GM21737 (cell line): ENCODE results near the gene TMEM256.

ENCODE experiments used
- ATAC-seq: cut with Tn5 transposase; IDR thresholded peaks from one replicate; pipeline ENCODE4 v1.9.1; 2021; ENCODE audit warnings: mild to moderate bottlenecking, moderate library complexity; ENCODE audit not compliant: unreplicated experiment

TMEM256 gene

DNA sequence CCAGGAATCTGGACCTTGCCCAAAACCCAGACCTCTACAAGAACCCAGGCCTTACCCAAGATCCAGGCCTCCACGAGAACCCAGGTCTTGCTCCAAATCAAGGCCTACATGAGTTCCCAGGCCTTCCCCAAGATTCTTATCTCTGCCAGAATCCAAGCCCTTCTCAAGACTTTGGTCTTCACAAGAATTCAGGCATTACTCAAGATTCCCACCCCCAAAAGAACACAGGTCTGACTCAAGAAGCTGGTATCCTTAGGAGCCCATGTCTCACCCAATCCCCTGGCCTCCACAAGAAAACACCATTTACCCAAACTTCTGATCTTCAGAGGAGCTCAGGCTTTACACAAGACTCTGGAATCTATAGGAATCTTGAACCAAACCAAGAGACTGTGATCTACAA, 27.3 kb upstream of the TMEM256 start:
- ATAC-seq: no peak

DNA sequence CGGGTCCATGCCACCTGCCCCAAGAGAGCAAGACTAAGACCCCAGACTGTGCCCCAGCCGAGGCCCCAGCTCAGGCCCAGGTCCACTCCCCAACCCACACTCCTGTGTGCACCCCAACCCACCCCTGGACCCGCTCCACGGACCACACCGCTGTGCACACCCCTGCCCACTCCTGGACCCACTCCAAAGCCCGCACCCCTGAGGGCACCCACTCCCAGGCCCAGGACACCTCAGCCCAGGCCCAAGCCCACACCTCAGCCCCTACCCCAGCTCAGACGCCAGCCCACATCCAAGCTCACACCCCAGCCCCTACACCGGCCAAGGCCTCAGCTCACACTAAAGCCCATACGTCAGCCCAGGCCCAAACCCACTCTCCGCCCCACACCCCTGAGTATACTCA, 25.8 kb upstream of the TMEM256 start:
- ATAC-seq: no peak

DNA sequence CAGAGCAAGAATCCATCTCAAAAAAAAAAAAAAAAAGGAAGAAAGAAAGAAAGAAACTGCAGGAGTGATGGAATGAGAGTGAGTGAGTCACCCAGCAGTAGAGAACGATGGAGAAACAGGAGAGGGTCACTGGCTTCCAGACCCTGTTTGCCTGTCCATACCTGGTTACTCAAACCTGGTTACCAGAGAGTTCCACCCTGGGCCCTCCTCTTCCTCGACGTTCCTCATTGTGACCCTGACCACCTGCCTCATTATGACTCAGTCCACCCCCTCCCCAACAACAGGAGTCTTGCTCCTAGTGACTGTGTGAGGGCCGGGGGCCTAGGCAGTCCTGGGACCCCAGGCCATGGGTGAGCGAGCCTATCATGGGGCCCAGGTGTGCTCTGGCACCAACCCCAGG, 24.7 kb upstream of the TMEM256 start, which contains the start of gene SPEM3:
Gene SPEM3, plus strand, starts transcription at position 301 of the 400 bp plus-strand sequence. Its CDS starts 46 bp downstream, at position 347.
- no peak for ATAC-seq

DNA sequence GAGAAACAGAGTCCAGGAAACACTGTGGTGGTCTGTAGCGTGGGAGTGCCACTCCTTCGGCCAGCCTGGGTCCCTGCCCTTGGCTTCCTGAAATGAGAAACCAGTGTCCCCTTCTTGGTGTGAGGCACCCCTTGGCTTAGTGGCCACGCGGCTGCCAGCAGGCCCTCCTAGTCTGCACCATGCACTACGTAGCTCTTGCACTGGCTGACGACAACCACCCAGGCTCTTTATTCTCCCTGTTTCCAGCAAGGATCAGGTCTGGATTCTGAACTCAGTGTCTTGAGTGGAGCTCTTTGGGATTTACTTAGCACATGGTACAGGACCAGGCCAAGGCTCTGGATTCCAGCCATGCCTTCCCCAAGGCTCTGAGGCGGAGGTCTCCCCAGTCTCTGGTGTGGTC, 23.7 kb upstream of the TMEM256 start:
- ATAC-seq: no peak

DNA sequence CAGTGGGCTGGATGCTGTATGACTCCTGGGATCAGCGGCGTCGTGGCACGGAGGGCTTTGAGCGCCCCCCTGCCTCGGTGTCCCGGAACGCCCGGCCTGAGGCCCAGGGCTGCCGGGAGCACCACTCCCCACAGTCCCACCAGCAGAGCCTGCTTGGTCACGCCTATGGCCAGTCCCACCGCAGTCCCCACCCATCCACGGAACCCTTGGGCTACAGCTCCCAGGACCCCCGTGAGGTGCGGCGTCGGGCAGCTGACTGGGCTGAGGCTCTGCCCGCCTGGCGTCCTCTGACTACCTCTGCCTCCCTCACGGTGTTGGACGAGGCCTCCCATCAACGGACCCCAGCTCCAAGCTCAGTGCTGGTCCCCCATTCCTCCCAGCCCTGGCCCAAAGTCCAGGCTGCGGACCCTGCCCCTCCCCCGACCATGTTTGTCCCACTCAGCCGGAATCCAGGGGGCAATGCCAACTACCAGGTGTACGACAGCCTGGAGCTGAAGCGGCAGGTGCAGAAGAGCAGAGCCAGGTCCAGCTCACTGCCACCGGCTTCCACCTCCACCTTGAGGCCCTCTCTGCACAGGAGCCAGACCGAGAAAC, 23.1 kb upstream of the TMEM256 start:
- ATAC-seq: no peak

DNA sequence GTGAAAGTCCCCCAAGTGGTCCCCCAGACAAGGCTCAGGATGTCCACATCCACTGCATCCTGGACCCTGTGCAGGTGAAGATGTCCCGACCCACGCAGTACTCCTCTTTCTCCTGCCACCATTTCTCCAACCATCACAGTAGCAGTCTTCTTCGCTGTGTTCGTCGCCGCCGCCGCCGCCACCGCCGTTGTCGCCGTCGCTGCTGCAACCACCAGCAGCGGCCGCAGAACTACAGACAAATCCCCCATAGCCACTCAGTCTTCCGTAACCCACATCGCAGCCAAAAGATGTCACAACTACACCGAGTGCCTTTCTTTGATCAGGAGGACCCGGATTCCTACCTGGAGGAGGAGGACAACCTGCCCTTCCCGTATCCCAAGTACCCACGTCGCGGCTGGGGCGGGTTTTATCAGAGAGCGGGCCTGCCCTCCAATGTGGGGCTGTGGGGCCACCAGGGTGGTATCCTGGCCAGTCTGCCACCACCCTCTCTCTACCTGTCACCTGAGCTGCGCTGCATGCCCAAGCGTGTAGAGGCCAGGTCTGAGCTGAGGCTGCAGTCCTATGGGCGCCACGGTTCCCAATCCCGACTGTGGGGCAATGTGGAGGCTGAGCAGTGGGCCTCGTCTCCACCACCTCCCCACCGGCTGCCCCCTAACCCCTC, 22.4 kb upstream of the TMEM256 start:
- no peak for ATAC-seq

DNA sequence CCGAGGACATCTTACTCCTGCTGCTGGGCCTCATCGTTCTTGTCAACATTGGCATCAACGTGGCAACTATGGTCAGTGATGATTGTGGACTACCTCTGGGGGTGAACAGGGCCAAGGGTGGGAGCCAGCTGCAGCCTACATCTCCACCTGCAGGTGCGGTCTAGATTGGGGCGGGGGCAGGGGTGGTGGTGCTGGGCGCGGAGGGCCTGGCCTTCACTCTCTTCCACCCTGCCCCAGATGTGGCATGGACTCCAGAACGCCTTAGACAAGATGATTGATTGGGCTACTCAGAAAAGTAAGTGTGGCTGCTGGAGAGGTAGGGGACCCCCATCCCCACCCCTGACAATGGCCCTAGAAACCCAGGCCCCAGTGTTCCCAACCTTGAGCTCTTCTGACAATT, 21.9 kb upstream of the TMEM256 start:
- ATAC-seq: no peak

DNA sequence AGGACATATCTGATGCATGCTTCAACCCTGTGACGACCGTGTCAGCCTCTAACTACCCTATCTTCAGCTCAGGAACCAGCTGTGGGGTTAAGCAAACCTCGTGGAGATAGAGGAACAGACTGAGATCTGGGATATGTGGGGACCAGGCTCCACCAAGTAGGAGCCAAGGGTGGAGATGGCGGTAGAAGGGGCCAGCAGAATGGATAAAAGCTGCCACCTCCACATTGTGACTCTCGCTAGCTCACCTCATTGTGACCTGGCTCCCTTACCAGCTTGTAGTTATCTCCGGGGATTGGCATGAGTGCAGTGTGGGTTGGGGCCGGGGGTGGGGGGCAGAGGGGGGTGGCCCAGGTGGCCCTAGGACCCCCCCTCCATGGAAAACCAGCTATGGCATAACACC, 21.4 kb upstream of the TMEM256 start, which contains the start of gene SPEM2:
Gene SPEM2, plus strand, starts transcription at position 301 of the 400 bp plus-strand sequence. Its CDS starts 73 bp downstream, at position 374.
- no peak for ATAC-seq

DNA sequence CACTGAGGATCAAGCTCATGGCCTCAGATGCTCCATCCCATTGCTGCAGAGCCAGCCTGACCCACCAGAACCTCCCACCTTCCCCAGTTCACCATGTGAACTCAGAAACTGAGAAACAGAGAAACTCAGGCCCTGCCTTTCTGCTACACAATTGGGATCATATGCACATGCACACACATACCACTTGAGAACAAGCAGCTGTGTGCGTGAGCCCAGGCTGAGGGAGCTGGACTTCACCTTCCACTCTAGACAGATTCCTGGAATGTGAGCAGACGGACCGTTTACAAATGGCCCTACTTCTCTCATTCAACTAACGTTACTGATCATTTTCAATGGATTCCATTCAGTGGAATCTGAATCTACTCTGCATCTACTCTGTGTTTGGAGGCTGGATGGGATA, 19.8 kb upstream of the TMEM256 start:
- no peak for ATAC-seq

DNA sequence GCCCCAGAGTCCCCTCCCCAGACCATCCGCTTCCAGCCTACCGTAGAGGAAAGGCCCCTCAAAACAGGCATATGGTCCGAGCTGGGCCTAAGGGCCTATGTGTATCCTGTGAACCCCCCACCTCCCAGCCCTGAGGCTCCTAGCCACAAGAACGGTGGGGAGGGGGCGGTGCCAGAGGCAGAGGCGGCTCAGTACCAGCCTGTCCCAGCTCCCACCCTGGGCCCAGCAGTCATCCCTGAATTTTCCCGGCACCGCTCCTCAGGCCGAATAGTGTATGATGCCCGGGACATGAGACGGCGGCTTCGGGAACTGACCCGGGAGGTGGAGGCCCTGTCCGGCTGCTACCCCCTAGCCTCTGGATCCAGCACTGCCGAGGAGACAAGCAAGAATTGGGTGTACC, 17.3 kb upstream of the TMEM256 start:
- no peak for ATAC-seq

DNA sequence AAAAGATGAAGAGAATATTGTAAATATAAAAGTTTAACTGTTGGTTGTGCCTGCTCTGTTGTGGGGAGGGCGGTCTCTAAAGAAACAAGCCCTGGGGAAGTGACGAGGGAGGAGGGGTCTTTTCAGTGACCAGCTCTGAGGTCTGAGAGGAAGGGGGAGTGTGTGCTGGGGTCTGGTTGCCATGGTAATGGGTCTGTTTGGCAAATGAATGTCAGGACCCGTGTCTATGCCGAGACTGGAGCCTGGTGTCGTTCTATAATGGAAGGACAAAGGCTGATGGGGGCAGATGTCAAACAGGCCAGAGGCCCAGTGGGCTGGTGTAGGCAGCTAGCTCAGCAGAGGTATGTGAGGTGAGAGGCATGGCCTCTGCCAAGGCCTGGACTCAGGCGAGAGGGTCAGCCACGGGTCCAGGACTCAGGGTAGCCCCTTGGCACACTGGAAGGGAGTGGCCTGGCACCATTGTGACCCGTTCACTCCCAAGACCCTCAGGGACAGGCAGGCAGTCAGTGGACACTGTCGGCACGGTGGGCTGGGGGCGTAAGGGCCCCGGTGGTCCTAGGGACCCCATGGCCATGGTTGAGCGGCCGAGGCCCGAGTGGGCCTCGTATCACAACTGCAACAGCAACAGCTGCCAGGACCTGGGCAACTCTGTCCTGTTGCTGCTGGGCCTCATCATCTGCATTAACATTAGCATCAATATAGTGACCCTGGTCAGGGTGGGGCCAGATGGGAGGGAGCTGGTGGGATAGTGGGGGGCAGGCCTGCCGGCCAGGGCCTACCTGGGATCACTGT, 16.1 kb upstream of the TMEM256 start, which contains the start of gene SPEM1:
Gene SPEM1, plus strand, starts transcription at position 506 of the 792 bp plus-strand sequence. Its CDS starts 61 bp downstream, at position 567.
- ATAC-seq: no peak

DNA sequence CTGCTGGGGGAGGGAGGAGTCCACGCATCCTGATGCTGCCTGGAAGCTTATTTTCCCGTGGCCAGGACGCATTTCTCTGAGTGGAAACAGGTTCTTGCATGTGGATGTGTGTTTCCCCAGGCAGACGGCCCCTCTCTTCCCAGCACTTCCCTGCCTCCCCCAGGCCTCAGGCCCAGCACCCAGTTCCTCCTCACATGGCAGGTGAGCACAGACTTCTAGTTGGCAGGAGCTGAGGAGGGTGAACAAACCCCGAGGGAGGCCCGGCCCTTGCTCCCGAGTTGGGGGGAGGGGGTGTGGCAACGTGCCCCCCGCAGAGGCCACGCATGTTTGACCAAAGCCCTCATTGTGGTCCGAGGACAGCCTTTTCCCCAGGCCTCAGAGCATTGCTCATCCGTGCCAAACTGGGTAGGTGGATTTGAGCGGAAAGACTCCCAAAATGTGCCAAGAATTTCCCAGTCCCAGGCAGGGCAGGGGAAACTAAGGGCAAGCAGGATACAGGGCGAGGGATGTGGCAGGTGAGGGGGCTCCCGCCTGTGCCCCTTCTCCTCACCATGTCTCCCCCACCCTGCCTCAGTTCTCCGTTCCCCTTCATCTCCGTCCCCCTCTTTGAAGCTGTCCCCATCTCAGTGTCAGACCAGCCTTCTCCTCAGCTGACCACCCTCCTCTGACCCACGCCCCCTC, 14.7 kb upstream of the TMEM256 start:
- no peak for ATAC-seq

DNA sequence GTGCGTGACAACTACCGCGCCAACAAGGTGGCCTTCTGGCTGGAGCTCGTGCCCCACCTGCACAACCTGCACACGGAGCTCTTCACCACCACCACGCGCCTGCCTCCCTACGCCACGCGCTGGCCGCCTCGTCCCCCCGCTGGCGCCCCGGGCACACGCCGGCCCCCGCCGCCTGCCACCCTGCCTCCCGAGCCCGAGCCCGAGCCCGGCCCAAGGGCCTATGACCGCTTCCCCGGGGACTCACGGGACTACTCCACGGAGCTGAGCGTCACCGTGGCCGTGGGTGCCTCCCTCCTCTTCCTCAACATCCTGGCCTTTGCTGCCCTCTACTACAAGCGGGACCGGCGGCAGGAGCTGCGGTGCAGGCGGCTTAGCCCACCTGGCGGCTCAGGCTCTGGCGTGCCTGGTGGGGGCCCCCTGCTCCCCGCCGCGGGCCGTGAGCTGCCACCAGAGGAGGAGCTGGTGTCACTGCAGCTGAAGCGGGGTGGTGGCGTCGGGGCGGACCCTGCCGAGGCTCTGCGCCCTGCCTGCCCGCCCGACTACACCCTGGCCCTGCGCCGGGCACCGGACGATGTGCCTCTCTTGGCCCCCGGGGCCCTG, 13.3 kb upstream of the TMEM256 start:
- no peak for ATAC-seq

DNA sequence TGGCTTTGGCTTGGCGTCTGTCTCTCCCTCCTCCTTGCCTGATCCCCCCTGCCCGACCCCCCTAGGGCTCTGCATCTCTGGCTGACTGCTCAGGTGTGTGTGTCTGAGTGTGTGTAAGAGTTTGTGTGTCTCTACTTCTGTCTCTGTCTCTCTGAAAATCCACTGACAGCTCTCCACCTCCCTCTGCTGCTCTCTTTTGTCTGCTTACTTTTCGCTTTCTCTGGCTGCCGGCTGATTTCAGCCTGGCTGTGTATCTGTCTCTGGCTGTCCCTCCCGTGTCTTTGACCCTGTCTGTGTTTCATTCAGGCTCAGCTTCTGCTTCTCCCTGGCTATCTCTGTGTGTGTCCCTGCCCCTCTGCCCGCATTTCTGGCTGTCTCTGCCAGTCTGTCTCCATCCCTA, 12.4 kb upstream of the TMEM256 start:
- ATAC-seq: no peak

DNA sequence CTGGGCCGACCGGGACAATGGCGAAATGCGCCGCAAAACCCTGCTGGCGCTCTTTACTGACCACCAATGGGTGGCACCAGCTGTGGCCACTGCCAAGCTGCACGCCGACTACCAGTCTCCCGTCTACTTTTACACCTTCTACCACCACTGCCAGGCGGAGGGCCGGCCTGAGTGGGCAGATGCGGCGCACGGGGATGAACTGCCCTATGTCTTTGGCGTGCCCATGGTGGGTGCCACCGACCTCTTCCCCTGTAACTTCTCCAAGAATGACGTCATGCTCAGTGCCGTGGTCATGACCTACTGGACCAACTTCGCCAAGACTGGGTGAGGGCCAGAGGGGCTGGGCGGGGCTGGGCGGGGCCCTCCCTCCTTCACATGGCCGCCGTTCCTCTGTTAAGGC, 11.9 kb upstream of the TMEM256 start:
- no peak for ATAC-seq

DNA sequence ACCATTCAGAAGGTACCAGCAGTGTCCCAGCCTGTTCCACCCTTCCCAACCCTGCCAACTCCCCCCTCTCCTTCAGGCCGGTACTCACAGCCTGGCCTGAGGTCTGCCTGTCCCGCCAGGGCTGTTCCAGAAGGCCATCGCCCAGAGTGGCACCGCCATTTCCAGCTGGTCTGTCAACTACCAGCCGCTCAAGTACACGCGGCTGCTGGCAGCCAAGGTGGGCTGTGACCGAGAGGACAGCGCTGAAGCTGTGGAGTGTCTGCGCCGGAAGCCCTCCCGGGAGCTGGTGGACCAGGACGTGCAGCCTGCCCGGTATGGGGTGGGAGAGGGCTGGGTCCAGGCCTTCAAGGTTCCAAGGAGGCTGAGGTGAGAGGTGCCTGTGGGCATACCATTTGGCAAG, 10.9 kb upstream of the TMEM256 start:
- ATAC-seq: no peak

DNA sequence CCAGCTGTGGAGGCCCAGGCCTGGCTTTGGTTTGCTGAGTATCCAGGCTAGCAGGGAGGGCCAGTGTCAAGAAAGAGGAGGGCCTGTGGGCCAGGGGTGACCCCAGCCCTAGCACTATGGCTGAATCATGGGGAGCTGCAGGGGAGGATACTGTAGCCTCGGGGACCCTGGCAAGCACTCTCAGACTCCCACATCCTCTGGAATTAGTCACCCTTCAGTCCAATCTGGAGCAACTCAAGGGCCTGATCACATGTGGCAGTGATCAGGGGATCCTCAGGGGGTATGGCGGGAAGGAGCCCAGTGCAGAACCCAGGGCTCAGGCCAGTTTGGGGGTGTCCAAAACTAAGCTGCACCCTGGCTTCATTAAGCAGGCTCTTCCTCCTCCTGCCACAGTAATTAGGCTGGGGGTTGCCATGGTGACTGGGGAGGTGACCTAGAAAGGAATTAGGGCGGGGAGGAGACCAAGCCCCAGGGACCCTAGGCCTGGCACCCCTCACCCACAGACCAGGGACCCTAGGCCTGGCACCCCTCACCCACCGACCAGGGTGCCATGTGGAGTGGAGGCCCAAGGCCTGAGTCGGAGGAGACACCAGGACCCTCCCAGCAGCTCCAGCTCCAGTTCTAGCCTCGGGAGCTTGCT, 9.6 kb upstream of the TMEM256 start:
- ATAC-seq: no peak

DNA sequence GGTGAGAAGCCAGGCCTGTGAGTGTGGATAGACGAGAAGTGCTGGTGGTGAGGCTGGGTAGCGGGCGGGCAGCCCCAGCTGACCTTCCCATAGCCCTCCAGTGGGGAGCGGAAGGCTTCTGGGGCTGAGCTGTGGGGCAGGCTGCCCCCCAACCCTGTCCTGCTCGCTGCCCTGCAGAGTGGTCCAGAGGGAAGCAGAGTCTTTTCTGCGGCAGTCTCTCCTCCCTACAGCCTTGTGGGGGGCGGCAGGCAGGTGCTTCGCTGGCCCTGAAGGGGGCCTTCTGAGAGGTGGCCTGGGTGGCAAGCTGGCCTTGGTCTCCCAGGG, 7.5 kb upstream of the TMEM256 start:
- no peak for ATAC-seq

DNA sequence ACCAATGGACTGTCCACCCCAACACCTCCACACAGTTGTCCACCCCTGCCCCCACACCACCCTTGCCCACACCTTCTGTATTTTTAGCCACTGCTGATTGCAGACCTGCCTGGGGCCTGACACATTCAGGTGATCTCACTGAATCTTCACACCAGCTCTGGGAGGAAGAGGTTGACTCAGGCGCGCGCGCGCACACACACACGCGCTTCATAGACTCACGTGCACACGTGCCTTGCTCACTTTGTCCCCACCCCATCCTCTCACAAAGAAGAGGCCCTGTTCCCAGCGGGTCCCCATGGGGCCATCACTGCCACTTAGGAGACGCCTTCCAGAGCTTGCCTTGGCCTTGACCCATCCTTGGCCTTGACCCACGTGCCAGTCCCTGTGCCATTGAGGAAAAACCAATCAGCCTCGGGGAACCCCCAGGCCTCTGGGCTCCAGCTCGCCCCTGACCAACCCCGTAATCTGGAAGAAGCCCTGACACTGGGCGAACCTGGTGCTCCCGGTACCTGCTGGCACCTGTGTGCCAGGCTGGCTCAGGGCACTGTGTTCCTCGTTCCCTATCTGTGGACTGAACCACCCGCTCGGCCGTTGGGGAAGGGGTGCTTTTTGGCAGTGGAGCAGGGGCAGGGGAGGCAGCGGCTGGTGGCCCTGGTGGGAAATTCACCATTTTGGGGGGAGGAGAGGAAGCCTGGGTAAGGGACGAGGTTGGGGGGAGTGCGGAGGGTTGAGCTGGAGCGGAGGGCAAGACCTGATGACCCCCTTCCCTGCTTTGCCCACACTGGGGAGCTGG, 6.9 kb upstream of the TMEM256 start:
- no peak for ATAC-seq

DNA sequence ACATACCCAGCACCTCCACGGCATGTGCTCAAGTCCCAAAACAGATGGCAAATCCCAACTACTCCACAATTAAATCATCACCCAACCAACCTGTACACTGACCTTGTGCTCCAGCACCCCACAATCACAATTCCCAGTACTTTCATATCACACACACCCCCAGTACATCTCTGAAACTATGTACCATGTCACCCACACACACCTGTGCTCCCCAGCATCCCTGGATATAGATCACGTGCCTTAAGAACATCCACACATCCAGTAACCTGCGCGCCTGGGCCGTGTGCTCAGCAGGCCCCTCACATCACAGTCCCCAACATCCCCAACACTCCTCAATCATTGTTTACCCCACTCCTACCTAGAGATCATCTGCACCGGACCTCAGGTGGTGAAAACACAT, 5.8 kb upstream of the TMEM256 start:
- ATAC-seq: no peak
